Sigmoid colon (tissue), 7 donors: ENCODE measurements around the gene NID1. TPM values are rescaled to one million over a fixed set of nuclear protein-coding genes. Genes with fewer than 3 reads are reported as not detected.

ENCODE experiments used
- DNase-seq: peaks from one replicate; pipeline ENCODE4 v3.0.0-alpha.2; 2019
- H3K27ac ChIP-seq, 4 donors: fragments of 200-600 bp; sonication (generic); one replicate each; pipeline ENCODE4 v1.5.1; 2016 to 2019; ENCODE audit warnings: mild to moderate bottlenecking in 1 of 4
- H3K27me3 ChIP-seq, 3 donors: fragments of 200-600 bp; sonication (generic); one replicate each; pipeline ENCODE4 v1.5.1; 2019; ENCODE audit warnings: mild to moderate bottlenecking in 1 of 3
- H3K36me3 ChIP-seq, 4 donors: fragments of 200-600 bp; sonication (generic); one replicate each; pipeline ENCODE4 v1.5.1; 2016 to 2019
- H3K4me1 ChIP-seq, 4 donors: fragments of 200-600 bp; sonication (generic); one replicate each; pipeline ENCODE4 v1.5.1; 2017 to 2019
- H3K4me3 ChIP-seq, 4 donors: fragments of 200-600 bp; sonication (generic); one replicate each; pipeline ENCODE4 v1.5.1; 2017 to 2019; ENCODE audit warnings: mild to moderate bottlenecking in 2 of 4, moderate library complexity in 1 of 4
- H3K9me3 ChIP-seq, 4 donors: fragments of 200-600 bp in 3 of 4; sonication (generic) in 3 of 4; one replicate each; pipeline versions ENCODE4 v1.5.1 to v1.6.1; 2013 to 2019
- EP300 ChIP-seq, 4 donors: sonication (generic); formaldehyde crosslinking; IDR thresholded peaks; one replicate each; pipeline ENCODE4 v1.6.1; 2017; ENCODE audit warnings: antibody characterized with exemption in 4 of 4
- POLR2A ChIP-seq, 2 donors: fragments of 450-650 bp; IDR thresholded peaks; one replicate each; pipeline ENCODE4 v1.6.1; 2016; ENCODE audit warnings: antibody characterized with exemption in 2 of 2, mild to moderate bottlenecking in 2 of 2, moderate library complexity in 2 of 2
- POLR2AphosphoS5 ChIP-seq, 4 donors: sonication (generic); formaldehyde crosslinking; IDR thresholded peaks; one replicate each; pipeline ENCODE4 v1.6.1; 2017; ENCODE audit warnings: antibody characterized with exemption in 4 of 4
- WGBS, 2 donors: extraction: QIAGEN DNeasy Blood & Tissue Kit; methylation state at CpG; one replicate each; pipeline ENCODE4 v1.1.7; 2013; 5-methylcytosine and 5-hydroxymethylcytosine counted together
- intact Hi-C: fragments of 100-400 bp; cut with DNase I; formaldehyde crosslinking; loops from one replicate; pipeline ENCODE4 v1.15.1; 2023
- polyA plus RNA-seq, 3 donors: library from polyadenylated mRNA; stranded (reverse); fragments of 200-250 nt; gene quantifications; one replicate each; pipeline ENCODE4 v1.2.3, GENCODE V29; 2013
- total RNA-seq, 4 donors: library from RNA; depleted of rRNA; stranded (reverse); fragments of >200 nt; gene quantifications; one replicate each; pipeline ENCODE4 v1.1.0, GENCODE V29; 2016
- TF ChIP-seq, protein P1 (sequence below), 4 experiments: fragments of 450-650 bp in 3 of 4; fragments of 200-600 bp in 1 of 4; IDR thresholded peaks; one replicate each; pipeline ENCODE4 v1.5.1; 2016 to 2019; ENCODE audit warnings: antibody characterized with exemption in 4 of 4, mild to moderate bottlenecking in 3 of 4, moderate library complexity in 2 of 4
- donor health status: healthy with polysubstance abuse.
- donor health status: Bipolar disorder and iron deficiency.
- donor health status: healthy.

NID1 gene
- total and polyA plus RNA-seq, 7 donors: 3.9 to 242 (median 136) TPM

DNA sequence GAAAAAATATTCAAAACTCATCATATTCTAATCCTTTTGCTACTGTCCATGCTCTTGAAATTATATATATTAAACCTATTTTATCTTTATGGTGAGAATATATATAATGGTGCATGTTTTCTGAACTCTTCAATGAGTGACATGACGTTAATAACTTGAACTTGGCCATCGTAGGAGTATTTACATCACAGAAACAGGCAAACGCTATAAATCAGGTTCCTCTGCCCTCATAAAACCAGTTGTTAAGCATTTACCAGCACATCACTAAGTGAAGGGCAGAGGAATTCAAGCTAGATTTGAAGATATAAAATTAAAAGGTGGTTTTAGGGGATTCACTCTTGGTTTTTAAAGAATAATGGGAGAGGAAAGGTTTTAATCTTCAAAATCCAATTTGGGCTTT lies 20.5 kb downstream of the NID1 start:
- Histone ChIP-seq H3K27me3 (no peaks in the 10 kb centered on the region), H3K36me3 (peaks cover 26 to 97% (median 53%) of the 10 kb centered on the region in 4 donors), H3K9me3 (no peaks in the 10 kb centered on the region), H3K4me1 (peaks cover 0 to 40% (median 29%) of the 10 kb centered on the region in 4 donors), H3K4me3 (no peak overlapping the region), H3K27ac (peak overlapping the region in 3 of 4 donors; percentile 38 to 46 (median 42))
- TF ChIP-seq, protein P1, sequence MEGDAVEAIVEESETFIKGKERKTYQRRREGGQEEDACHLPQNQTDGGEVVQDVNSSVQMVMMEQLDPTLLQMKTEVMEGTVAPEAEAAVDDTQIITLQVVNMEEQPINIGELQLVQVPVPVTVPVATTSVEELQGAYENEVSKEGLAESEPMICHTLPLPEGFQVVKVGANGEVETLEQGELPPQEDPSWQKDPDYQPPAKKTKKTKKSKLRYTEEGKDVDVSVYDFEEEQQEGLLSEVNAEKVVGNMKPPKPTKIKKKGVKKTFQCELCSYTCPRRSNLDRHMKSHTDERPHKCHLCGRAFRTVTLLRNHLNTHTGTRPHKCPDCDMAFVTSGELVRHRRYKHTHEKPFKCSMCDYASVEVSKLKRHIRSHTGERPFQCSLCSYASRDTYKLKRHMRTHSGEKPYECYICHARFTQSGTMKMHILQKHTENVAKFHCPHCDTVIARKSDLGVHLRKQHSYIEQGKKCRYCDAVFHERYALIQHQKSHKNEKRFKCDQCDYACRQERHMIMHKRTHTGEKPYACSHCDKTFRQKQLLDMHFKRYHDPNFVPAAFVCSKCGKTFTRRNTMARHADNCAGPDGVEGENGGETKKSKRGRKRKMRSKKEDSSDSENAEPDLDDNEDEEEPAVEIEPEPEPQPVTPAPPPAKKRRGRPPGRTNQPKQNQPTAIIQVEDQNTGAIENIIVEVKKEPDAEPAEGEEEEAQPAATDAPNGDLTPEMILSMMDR (IDR thresholded peaks at IDR 0.05): no peak
- TF ChIP-seq EP300 (IDR thresholded peaks at IDR 0.05) (no peak), POLR2AphosphoS5 (IDR thresholded peaks at IDR 0.05) (peak in 2 of 4 donors; percentile 38 to 48), POLR2A (IDR thresholded peaks at IDR 0.05) (no peak)
- 15 to 69% methylated on average over 3 of the region's 3 CpGs for WGBS, 2 donors
- DNase-seq: no peak
- intact Hi-C loops: no loop called here

DNA sequence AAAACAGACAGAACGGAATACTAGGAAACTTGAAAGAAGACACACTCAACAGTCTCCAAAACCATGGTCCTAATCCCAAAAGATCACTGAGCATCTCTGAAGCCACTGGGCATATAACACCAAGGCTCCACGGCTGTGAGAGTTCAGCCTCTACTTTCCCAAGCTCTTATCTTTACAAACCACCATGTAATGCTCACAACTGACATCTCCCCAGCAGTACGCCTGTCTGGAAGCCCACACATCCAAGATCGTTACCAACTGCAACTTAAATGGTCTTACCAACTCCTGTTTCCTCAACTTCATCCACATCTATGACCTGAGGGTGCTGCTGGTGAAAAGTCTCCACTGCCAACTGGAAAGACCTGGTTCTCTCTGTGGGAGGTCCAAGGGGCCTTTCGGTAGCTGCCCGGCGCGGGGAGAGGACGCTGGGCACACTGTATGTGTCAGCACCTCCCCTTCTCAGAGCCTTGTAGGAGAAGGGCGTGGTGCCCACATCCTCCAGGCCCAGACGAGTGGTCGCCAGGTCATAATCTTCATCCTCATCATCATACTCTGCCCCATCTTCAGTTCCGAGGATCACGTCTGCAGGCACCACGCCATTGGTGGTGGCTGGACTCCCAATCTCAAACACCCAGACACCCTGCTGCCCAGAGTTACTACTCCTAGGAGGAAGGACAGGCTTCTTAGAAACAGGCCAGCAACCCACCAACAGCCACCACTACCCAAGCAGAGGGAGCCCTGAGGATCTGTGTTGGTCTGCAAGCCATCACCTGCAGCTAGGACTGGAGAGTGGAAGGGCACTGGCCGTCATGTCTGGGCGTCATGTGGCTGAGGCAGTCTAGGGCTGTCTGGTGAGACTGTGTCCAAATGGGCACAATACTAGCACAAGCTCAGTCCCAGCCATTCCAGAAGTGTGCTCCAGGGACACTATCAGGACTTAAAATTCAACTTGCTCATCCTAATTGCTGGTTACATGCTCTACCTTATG lies 23.0 kb downstream of the NID1 start:
- H3K4me1 ChIP-seq: peaks cover 0 to 41% (median 33%) of the 10 kb centered on the region in 4 donors
- TF ChIP-seq, protein P1 (IDR thresholded peaks at IDR 0.05): no peak
- TF ChIP-seq POLR2AphosphoS5 (IDR thresholded peaks at IDR 0.05): peak in 2 of 4 donors; percentile 32 to 49
- no peak for TF ChIP-seq EP300 (IDR thresholded peaks at IDR 0.05)
- DNase-seq: peak; percentile 60
- intact Hi-C loops: no loop called here
- peaks cover 30 to 87% (median 46%) of the 10 kb centered on the region in 4 donors for H3K36me3 ChIP-seq
- WGBS, 2 donors: 90 to 92% methylated on average over 17 of the region's 17 CpGs
- no peaks in the 10 kb centered on the region for H3K9me3 ChIP-seq
- H3K27me3 ChIP-seq: no peaks in the 10 kb centered on the region
- H3K27ac ChIP-seq: peak overlapping the region in 3 of 4 donors; percentile 15 to 76 (median 19)
- no peak overlapping the region for H3K4me3 ChIP-seq

DNA sequence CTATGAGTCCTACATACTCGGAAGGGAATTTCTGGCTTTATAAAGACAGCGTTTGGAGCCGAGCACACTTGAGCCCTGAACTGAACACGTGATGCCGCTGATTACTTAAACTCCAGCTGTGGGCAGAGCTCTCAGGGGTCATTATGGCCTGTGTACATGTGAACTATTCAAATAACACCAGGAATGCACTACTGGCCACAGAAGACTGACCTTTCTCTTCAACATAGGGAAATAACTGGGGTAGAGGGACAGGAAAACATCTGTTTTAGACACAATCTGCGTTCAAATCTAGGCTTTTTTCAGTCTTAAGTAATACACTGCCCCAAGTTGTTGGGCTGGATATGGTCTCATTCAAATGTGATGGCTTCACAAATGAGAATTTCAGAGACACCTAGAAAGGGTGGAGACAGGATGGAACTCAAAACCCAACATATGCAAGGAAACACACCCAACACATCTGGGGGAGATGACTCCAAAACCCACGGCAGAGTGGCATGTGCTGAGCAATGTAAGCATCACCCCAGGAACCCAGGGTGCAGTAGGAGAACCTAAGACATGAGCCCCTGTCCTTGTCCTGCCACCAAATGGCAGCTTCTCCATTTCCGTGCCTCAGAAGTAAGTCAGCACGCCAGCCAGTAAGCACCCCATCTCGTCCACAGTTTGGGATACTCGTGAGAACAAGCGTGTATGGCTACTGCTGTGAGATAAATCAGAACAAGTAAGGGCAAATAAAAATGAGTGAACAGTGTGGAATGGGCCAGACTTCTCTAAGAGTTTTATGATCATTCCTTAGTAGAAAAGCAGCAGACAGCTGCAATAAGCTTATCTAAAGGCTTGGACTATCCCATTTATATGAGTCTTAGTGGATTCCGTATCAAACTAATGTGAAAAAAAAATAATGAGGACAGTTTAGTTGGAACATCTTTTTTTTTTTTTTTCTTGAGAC lies 24.9 kb downstream of the NID1 start:
- H3K4me3 ChIP-seq: no peak overlapping the region
- H3K27ac ChIP-seq: peak overlapping the region; percentile 63 to 78 (median 72)
- H3K9me3 ChIP-seq: no peaks in the 10 kb centered on the region
- no peaks in the 10 kb centered on the region for H3K27me3 ChIP-seq
- intact Hi-C loops: no loop called here
- peak; percentile 88 for DNase-seq
- peak; percentile 25 to 58 (median 36) for TF ChIP-seq POLR2AphosphoS5 (IDR thresholded peaks at IDR 0.05)
- TF ChIP-seq, protein P1 (IDR thresholded peaks at IDR 0.05): no peak
- WGBS, 2 donors: 50 to 66% methylated on average over 13 of the region's 13 CpGs
- H3K4me1 ChIP-seq: peaks cover 0 to 36% (median 33%) of the 10 kb centered on the region in 4 donors
- peaks cover 22 to 84% (median 37%) of the 10 kb centered on the region in 4 donors for H3K36me3 ChIP-seq

DNA sequence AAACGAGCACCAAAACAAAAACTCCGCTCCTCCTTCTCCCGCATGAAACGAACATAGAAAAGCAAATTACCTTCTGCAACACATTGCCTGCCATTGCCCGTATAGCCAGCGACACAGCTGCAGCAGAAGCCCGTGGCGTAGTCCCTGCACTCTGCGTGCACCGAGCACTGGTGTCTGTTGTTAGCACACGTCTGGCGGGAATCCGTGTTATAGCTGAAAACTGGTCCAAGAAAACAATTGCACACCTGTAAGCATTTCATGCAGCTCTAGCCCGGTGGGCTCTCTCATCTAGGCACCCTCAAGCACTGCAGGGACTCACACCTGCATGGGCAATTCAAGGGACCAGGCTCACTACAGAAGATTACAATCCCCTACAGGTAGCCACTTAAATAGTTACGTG lies 26.9 kb downstream of the NID1 start:
- intact Hi-C loops: no loop called here
- H3K4me1 ChIP-seq: peaks cover 0 to 32% (median 23%) of the 10 kb centered on the region in 4 donors
- H3K36me3 ChIP-seq: peaks cover 21 to 81% (median 37%) of the 10 kb centered on the region in 4 donors
- TF ChIP-seq, protein P1 (IDR thresholded peaks at IDR 0.05): no peak
- no peak for TF ChIP-seq POLR2AphosphoS5 (IDR thresholded peaks at IDR 0.05)
- no peak for TF ChIP-seq EP300 (IDR thresholded peaks at IDR 0.05)
- no peak for TF ChIP-seq POLR2A (IDR thresholded peaks at IDR 0.05)
- WGBS, 2 donors: 93 to 94% methylated on average over 15 of the region's 15 CpGs
- no peaks in the 10 kb centered on the region for H3K9me3 ChIP-seq
- peak; percentile 54 for DNase-seq
- no peaks in the 10 kb centered on the region for H3K27me3 ChIP-seq
- H3K4me3 ChIP-seq: no peak overlapping the region
- peak overlapping the region in 1 of 4 donors; percentile 19 for H3K27ac ChIP-seq
